HFF-Myc (cell line): Measurements from ENCODE around the gene MRPS17.
"Not testable (repeated sequence)": the region's sequence is repeated elsewhere in the genome, so short reads cannot be mapped to it uniquely, and the experiment has no call there.

ENCODE experiments used
- DNase-seq: peaks from one replicate; pipeline ENCODE4 v3.0.0-alpha.2; 2011; ENCODE audit warnings: low read depth; ENCODE audit errors: extremely low read depth
- H3K4me3 ChIP-seq: replicated peaks from 2 replicates; pipeline ENCODE4 v1.5.1; 2011; ENCODE audit warnings: low read depth, mild to moderate bottlenecking, control low read depth, low read length
- TF ChIP-seq, protein P1 (sequence below): IDR thresholded peaks from 2 replicates; pipeline ENCODE4 v1.5.1; 2012; ENCODE audit warnings: mild to moderate bottlenecking, low read depth, low read length, control low read depth; ENCODE audit errors: missing control alignments

MRPS17 gene

DNA sequence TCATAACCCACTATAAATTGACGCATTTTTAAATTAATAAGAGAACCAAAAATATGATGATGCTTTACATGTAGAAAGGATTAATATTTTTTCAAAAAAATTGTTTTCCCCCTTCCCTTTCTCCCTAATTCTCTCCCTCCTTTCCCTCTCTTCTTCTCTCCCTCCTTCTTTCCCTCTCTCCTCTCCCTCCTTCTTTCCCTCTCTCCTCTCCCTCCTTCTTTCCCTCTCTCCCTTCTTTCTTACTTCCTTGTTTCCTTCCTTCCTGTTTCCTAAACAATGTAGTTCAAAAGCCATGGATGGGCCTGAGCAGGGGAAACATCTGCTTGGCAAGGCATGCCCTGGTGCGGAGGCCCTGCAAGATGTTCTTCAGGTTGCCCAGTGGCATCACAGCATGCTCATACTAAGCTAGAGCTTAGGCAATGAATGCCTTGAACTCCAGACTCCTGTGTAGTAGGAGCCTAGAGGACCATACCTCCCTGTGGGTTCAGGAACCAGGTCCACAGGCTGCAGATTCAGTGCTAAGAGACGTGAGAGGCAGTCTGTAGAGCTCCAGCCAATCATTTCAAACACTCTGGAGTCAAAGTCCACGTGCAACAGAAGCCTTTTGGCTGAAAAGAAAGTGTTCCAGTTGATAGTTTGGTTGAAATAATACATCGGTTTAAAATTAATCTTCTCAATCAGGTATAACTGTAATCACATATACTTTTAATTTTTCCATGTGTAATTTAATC is 20.1 kb upstream of the MRPS17 start:
- no peak for DNase-seq
- no peak overlapping the region for H3K4me3 ChIP-seq
- TF ChIP-seq, protein P1, sequence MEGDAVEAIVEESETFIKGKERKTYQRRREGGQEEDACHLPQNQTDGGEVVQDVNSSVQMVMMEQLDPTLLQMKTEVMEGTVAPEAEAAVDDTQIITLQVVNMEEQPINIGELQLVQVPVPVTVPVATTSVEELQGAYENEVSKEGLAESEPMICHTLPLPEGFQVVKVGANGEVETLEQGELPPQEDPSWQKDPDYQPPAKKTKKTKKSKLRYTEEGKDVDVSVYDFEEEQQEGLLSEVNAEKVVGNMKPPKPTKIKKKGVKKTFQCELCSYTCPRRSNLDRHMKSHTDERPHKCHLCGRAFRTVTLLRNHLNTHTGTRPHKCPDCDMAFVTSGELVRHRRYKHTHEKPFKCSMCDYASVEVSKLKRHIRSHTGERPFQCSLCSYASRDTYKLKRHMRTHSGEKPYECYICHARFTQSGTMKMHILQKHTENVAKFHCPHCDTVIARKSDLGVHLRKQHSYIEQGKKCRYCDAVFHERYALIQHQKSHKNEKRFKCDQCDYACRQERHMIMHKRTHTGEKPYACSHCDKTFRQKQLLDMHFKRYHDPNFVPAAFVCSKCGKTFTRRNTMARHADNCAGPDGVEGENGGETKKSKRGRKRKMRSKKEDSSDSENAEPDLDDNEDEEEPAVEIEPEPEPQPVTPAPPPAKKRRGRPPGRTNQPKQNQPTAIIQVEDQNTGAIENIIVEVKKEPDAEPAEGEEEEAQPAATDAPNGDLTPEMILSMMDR = no peak

DNA sequence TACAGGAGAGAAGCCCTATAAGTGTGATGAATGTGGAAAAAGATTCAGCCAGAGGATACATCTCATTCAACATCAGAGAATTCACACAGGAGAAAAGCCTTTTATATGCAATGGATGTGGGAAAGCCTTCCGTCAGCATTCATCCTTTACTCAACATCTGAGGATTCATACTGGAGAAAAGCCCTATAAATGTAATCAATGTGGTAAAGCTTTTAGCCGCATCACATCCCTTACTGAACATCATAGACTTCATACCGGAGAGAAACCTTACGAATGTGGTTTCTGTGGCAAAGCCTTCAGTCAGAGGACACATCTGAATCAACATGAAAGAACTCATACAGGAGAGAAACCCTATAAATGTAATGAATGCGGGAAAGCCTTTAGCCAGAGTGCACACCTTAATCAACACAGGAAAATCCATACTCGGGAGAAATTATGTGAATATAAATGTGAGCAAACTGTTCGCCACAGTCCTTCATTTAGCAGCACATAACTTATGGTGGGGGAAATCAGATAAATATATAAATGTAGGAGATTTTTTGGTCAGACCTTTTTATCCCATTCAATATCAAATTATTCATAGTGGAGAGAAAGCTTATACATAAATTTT is 12.1 kb upstream of the MRPS17 start:
- H3K4me3 ChIP-seq = no peak overlapping the region
- TF ChIP-seq, protein P1 = no peak
- no peak for DNase-seq

DNA sequence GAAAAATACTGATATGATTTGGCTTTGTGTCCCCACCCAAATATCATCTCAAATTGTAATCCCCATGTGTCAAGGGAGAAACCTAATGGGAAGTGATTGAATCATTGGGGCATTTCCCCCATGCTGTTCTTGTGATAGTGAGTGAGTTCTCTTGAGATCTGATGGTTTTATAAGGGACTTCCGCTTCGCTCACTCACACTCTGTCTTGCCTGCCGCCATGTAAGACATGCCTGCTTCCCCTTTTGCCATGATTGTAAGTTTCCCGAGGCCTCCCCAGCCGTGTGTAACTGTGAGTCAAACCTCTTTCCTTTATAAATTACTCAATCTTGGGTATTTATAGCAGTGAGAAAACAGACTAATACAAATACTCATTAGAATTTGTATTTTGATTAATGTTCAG is 5.1 kb upstream of the MRPS17 start:
- no peak for DNase-seq
- no peak overlapping the region for H3K4me3 ChIP-seq
- TF ChIP-seq, protein P1 = no peak

DNA sequence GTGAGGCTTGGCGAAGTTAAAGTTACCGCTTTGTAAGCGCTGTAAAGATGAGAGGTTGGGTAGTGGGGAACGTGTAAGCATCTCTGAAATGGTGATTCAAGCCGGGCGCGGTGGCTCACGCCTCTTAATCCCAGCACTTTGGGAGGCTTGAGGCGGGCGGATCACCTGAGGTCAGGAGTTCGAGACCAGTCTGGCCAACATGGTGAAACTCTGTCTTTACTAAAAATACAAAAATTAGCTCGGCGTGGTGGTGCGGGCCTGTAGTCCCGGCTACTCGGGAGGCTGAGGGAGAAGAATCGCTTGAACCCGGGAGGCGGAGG is 635 bp downstream of the MRPS17 start:
- DNase-seq = not testable (repeated sequence)
- peak overlapping the region; percentile 84 for H3K4me3 ChIP-seq

DNA sequence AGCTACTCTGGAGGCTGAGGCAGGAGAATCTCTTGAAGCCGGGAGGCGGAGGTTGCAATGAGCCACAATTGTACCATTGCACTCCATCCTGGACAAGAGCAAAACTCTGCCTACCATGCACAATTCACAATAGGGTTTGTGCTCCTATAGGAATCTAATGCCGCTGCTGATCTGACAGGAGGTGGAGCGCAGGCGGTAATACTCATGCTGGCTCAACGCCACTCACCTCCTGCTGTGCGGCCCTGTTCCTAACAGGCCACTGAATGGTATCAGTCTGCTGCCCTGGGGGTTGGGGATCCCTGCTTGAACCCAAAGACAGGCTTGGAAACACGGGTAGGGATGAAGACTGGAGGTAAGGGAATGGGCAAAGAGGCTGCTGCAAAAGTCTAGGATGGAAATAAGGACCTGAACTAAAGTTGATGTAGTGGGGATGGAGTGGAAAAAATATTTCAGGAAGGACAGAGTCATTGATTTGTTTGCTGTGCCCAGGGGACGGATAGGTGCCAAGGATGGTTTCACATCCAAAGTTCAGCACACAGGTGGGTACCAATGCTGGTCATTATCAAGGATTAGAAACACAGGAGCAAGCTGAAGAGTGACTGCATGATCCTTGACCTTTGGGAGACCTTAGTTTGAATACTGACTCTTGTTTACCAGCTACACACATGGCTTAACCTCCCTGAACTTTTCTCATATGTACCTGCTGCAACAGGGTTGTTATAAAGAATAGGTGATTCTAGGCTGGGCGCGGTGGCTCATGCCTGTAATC is 2.2 kb downstream of the MRPS17 start:
- DNase-seq = no peak
- no peak overlapping the region for H3K4me3 ChIP-seq
- TF ChIP-seq, protein P1 = no peak

DNA sequence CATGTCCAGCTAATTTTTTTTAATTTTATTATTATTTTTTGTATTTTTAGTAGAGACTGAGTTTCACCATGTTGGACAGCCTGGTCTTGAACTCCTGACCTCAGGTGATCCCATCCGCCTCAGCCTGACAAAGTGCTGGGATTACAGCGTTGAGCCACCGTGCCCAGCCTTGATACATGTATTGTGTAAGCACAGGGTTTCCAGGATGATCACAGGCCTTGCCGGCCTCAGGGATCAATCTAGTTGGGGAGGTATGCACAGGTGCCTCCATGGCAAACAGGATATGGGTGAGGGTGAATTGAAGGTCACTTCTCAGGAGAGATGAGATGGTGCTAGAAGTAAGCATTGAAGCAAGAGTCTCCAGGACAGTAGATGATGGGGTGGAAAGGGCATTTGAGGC is 5.5 kb downstream of the MRPS17 start:
- no peak for DNase-seq
- H3K4me3 ChIP-seq = no peak overlapping the region
- TF ChIP-seq, protein P1 = no peak

DNA sequence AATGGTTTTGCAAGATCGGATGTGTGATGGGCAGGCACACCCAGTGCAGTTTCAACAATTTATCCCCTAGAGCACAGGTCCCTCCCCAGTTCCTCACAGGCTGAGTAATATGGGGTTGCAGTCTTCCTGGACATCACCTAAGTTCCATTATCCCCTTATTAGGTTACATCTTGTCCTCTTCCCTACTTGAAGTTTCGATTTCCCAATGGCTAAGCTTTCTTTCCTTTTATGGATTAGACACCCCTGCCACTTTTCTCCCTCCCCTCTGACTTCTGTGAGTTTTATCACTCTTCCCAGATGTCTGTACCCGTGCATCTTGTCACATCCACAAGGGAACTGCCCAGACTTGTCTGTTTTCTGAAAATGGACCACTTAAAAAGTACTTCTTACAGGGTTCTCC is 10.3 kb downstream of the MRPS17 start:
- no peak overlapping the region for H3K4me3 ChIP-seq
- DNase-seq = no peak
- TF ChIP-seq, protein P1 = no peak
